CD14-positive monocyte (primary cell): ENCODE measurements around the gene ATP11A. TPM values are rescaled to one million over a fixed set of nuclear protein-coding genes. Genes with fewer than 3 reads are reported as not detected.

Experiments used
- DNase-seq, 3 donors: peaks; one replicate each; pipeline ENCODE4 v3.0.0-alpha.2; 2011 to 2022
- H2AFZ ChIP-seq: 2 replicates; pipeline ENCODE4 v1.6.0; 2012; ENCODE audit warnings: mild to moderate bottlenecking, low read depth, low read length, inconsistent platforms; ENCODE audit not compliant: insufficient read depth, poor library complexity, severe bottlenecking
- H3K27ac ChIP-seq, 2 donors: 1 replicate in 1 of 2; 2 replicates in 1 of 2; pipeline ENCODE4 v1.5.1; 2012 to 2013; ENCODE audit warnings: low read length in 2 of 2, control low read depth in 1 of 2, inconsistent platforms in 1 of 2, low read depth in 1 of 2, mild to moderate bottlenecking in 1 of 2
- H3K27me3 ChIP-seq, 2 donors: one replicate each; pipeline versions ENCODE4 v1.6.0 to v1.6.1; 2011 to 2013; ENCODE audit warnings: low read length in 2 of 2; ENCODE audit not compliant: control insufficient read depth in 2 of 2, insufficient read depth in 2 of 2
- H3K36me3 ChIP-seq, 2 donors: replicated peaks in 1 of 2; 1 replicate in 1 of 2; 2 replicates in 1 of 2; pipeline versions ENCODE4 v1.5.1 to v1.6.1; 2012 to 2013; ENCODE audit warnings: low read length in 2 of 2, control low read depth in 1 of 2, inconsistent platforms in 1 of 2, mild to moderate bottlenecking in 1 of 2; ENCODE audit not compliant: insufficient read depth in 2 of 2, control insufficient read depth in 1 of 2
- H3K4me1 ChIP-seq, 2 donors: 1 replicate in 1 of 2; 2 replicates in 1 of 2; pipeline versions ENCODE4 v1.5.1 to v1.6.1; 2012 to 2013; ENCODE audit warnings: low read length in 2 of 2, control low read depth in 1 of 2, inconsistent platforms in 1 of 2, mild to moderate bottlenecking in 1 of 2, moderate library complexity in 1 of 2; ENCODE audit not compliant: insufficient read depth in 2 of 2, control insufficient read depth in 1 of 2
- H3K4me2 ChIP-seq: replicated peaks from 2 replicates; pipeline ENCODE3; 2012; ENCODE audit warnings: low read length, moderate library complexity, mild to moderate bottlenecking; ENCODE audit not compliant: poor library complexity, severe bottlenecking; ENCODE audit errors: extremely low read depth
- H3K4me3 ChIP-seq, 3 experiments: fragments of 200-600 bp in 1 of 3; sonication (generic) in 1 of 3; replicated peaks in 1 of 3; 1 replicate in 2 of 3; 2 replicates in 1 of 3; pipeline ENCODE4 v1.5.1; 2011 to 2013; ENCODE audit warnings: low read length in 3 of 3, mild to moderate bottlenecking in 3 of 3, control low read depth in 2 of 3, low read depth in 2 of 3, inconsistent platforms in 1 of 3, moderate library complexity in 1 of 3
- H3K79me2 ChIP-seq: 2 replicates; pipeline ENCODE4 v1.6.0; 2012; ENCODE audit warnings: mild to moderate bottlenecking, control low read depth, inconsistent platforms, low read length, moderate library complexity; ENCODE audit not compliant: insufficient read depth
- H3K9ac ChIP-seq: 2 replicates; pipeline ENCODE4 v1.6.0; 2017; ENCODE audit warnings: low read length, mild to moderate bottlenecking; ENCODE audit not compliant: insufficient read depth, poor library complexity, severe bottlenecking
- H3K9me3 ChIP-seq, 2 donors: replicated peaks in 1 of 2; 1 replicate in 1 of 2; 2 replicates in 1 of 2; pipeline versions ENCODE4 v1.5.1 to v1.6.1; 2012 to 2013; ENCODE audit warnings: low read length in 2 of 2, control low read depth in 1 of 2; ENCODE audit not compliant: control insufficient read depth in 1 of 2, insufficient read depth in 1 of 2
- H4K20me1 ChIP-seq: 2 replicates; pipeline ENCODE4 v1.6.0; 2012; ENCODE audit warnings: mild to moderate bottlenecking, low read length, control low read depth, moderate library complexity; ENCODE audit not compliant: insufficient read depth
- H3K27ac Mint-ChIP-seq, 7 donors: one replicate each; pipeline ENCODE4 v1.8.0; 2020; ENCODE audit warnings: mild to moderate bottlenecking in 7 of 7, mixed read lengths in 7 of 7, moderate library complexity in 6 of 7, inconsistent platforms in 2 of 7
- H3K27me3 Mint-ChIP-seq, 3 donors: one replicate each; pipeline ENCODE4 v1.8.0; 2021 to 2022; ENCODE audit warnings: low read depth in 3 of 3, mild to moderate bottlenecking in 3 of 3, mixed read lengths in 3 of 3, moderate library complexity in 3 of 3, inconsistent platforms in 1 of 3
- H3K36me3 Mint-ChIP-seq, 2 donors: one replicate each; pipeline ENCODE4 v1.8.0; 2020; ENCODE audit warnings: mixed read lengths in 2 of 2, inconsistent platforms in 1 of 2, mild to moderate bottlenecking in 1 of 2
- H3K4me1 Mint-ChIP-seq: one replicate; pipeline ENCODE4 v1.8.0; 2020; ENCODE audit warnings: mild to moderate bottlenecking, mixed read lengths
- H3K4me3 Mint-ChIP-seq, 2 donors: one replicate each; pipeline ENCODE4 v1.8.0; 2020; ENCODE audit warnings: mild to moderate bottlenecking in 2 of 2, mixed read lengths in 2 of 2, moderate library complexity in 1 of 2
- H3K9me3 Mint-ChIP-seq, 7 donors: one replicate each; pipeline ENCODE4 v1.8.0; 2020 to 2022; ENCODE audit warnings: mixed read lengths in 7 of 7, mild to moderate bottlenecking in 6 of 7, moderate library complexity in 6 of 7, inconsistent platforms in 2 of 7
- WGBS: methylation state at CpG from one replicate; pipeline ENCODE4 v1.1.5; 2013; ENCODE audit warnings: missing lambda C conversion rate; ENCODE audit not compliant: insufficient coverage; 5-methylcytosine and 5-hydroxymethylcytosine counted together
- intact Hi-C, 2 donors: fragments of 100-400 bp; cut with micrococcal nuclease; formaldehyde crosslinking; loops; one replicate each; pipeline versions ENCODE4 v1.15.0 to v1.15.1; 2023
- polyA plus RNA-seq, 3 donors: library from polyadenylated mRNA; depleted of rRNA in 1 of 3; unstranded in 2 of 3; stranded (reverse) in 1 of 3; fragments of 300-500 nt in 2 of 3; fragments of >200 nt in 1 of 3; fragmentation: Illumina TruSeq in 2 of 3; gene quantifications; 1 replicate in 2 of 3; 2 replicates in 1 of 3; pipeline ENCODE4 v1.2.3, GENCODE V29; 2012 to 2021
- TF ChIP-seq, protein P1 (sequence below): fragments of 200-600 bp; IDR thresholded peaks from one replicate; pipeline ENCODE4 v1.8.0; 2022; ENCODE audit warnings: antibody characterized with exemption, mild to moderate bottlenecking

ATP11A gene
- polyA plus RNA-seq, 3 donors: 7.2 to 45.4 (median 7.6) TPM

DNA sequence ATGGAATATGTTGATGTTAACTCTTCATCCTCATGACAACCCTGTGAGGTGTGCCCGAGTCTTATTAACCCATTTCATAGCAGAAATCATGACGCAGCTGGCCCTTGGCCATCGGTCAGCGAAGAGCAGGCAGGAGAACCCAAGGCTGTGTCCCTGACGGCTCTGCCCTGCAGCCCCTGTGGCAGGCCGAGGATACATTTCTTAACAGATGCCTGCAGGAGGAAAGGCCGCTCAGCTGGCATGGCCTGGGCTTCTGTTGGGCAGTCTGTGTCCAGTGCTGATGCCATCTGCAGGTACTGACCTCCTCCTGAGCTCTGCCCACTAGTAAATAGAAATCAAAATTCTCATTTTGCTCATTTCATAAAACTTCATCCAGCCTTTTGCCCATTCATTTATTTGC lies 243.8 kb downstream of the ATP11A start:
- H3K9ac ChIP-seq: no peak overlapping the region
- Mint-ChIP-seq H3K36me3 (no peaks in the 10 kb centered on the region), H3K4me3 (no peak overlapping the region), H3K27me3 (peaks cover 18 to 25% (median 23%) of the 10 kb centered on the region in 3 donors), H3K27ac (no peak overlapping the region), H3K4me1 (peaks cover 9% of the 10 kb centered on the region), H3K9me3 (peaks cover 0 to 6% (median 0%) of the 10 kb centered on the region in 7 donors)
- H3K4me2 ChIP-seq: no peak overlapping the region
- intact Hi-C loops: no loop called here
- H3K4me1 ChIP-seq: peaks cover 0 to 7% of the 10 kb centered on the region in 2 donors
- no peaks in the 10 kb centered on the region for H3K79me2 ChIP-seq
- DNase-seq: no peak
- H3K27me3 ChIP-seq: peaks cover 13 to 17% of the 10 kb centered on the region in 2 donors
- no peaks in the 10 kb centered on the region for H4K20me1 ChIP-seq
- H3K27ac ChIP-seq: no peak overlapping the region
- H2AFZ ChIP-seq: no peak overlapping the region
- TF ChIP-seq, protein P1, sequence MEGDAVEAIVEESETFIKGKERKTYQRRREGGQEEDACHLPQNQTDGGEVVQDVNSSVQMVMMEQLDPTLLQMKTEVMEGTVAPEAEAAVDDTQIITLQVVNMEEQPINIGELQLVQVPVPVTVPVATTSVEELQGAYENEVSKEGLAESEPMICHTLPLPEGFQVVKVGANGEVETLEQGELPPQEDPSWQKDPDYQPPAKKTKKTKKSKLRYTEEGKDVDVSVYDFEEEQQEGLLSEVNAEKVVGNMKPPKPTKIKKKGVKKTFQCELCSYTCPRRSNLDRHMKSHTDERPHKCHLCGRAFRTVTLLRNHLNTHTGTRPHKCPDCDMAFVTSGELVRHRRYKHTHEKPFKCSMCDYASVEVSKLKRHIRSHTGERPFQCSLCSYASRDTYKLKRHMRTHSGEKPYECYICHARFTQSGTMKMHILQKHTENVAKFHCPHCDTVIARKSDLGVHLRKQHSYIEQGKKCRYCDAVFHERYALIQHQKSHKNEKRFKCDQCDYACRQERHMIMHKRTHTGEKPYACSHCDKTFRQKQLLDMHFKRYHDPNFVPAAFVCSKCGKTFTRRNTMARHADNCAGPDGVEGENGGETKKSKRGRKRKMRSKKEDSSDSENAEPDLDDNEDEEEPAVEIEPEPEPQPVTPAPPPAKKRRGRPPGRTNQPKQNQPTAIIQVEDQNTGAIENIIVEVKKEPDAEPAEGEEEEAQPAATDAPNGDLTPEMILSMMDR: no peak
- no peaks in the 10 kb centered on the region for H3K9me3 ChIP-seq
- H3K36me3 ChIP-seq: no peaks in the 10 kb centered on the region
- WGBS: 100% methylated on average over 5 of the region's 7 CpGs
- H3K4me3 ChIP-seq: no peak overlapping the region

DNA sequence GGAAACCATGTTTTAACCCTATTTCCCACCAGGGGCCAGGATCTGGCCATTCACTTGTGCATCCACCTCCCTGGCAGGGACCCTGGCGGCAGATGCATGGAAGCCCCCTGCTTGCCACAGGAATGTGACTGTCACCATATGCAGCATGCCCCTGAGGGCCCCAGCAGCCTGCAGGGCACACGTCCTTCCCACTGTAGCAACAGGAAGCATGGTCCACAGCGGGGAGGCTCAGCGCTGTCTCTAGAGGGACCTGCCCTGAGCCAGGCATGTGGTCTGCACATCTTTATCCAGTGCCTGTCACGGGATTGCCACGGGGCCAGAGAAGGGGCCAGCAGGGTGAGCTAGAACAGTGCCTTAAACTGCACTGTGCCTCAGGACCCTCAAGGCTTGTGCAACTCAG lies 244.2 kb downstream of the ATP11A start:
- H3K36me3 ChIP-seq: no peaks in the 10 kb centered on the region
- H3K9ac ChIP-seq: no peak overlapping the region
- 20% methylated on average over 6 of the region's 6 CpGs for WGBS
- H3K4me3 ChIP-seq: no peak overlapping the region
- H3K9me3 ChIP-seq: no peaks in the 10 kb centered on the region
- no peak for DNase-seq
- Mint-ChIP-seq H3K36me3 (no peaks in the 10 kb centered on the region), H3K27me3 (peaks cover 15 to 24% (median 22%) of the 10 kb centered on the region in 3 donors), H3K9me3 (peaks cover 0 to 6% (median 0%) of the 10 kb centered on the region in 7 donors), H3K4me1 (peaks cover 8% of the 10 kb centered on the region), H3K27ac (no peak overlapping the region), H3K4me3 (no peak overlapping the region)
- intact Hi-C loops: no loop called here
- H3K4me2 ChIP-seq: no peak overlapping the region
- H2AFZ ChIP-seq: no peak overlapping the region
- peaks cover 9 to 12% of the 10 kb centered on the region in 2 donors for H3K27me3 ChIP-seq
- peaks cover 0 to 6% of the 10 kb centered on the region in 2 donors for H3K4me1 ChIP-seq
- H4K20me1 ChIP-seq: no peaks in the 10 kb centered on the region
- H3K79me2 ChIP-seq: no peaks in the 10 kb centered on the region
- TF ChIP-seq, protein P1: no peak
- no peak overlapping the region for H3K27ac ChIP-seq

Other genes starting within 250 kb of the ATP11A start
- 10 to 100 TPM; 25.4 to 47.1 (median 34.1) TPM for gene TUBGCP3, start 101.9 kb upstream of the ATP11A start, polyA plus RNA-seq